Stimulated activated CD8-positive, alpha-beta memory T cell treated with anti-CD3 and anti-CD28 coated beads, Interleukin-4, amount 100 ng/mL, for 24 hours (primary cell): ENCODE data around the gene PITRM1.

Experiments used
- DNase-seq: peaks from one replicate; pipeline ENCODE4 v3.0.0-alpha.2; 2020; ENCODE audit warnings: low read depth

PITRM1 gene

DNA sequence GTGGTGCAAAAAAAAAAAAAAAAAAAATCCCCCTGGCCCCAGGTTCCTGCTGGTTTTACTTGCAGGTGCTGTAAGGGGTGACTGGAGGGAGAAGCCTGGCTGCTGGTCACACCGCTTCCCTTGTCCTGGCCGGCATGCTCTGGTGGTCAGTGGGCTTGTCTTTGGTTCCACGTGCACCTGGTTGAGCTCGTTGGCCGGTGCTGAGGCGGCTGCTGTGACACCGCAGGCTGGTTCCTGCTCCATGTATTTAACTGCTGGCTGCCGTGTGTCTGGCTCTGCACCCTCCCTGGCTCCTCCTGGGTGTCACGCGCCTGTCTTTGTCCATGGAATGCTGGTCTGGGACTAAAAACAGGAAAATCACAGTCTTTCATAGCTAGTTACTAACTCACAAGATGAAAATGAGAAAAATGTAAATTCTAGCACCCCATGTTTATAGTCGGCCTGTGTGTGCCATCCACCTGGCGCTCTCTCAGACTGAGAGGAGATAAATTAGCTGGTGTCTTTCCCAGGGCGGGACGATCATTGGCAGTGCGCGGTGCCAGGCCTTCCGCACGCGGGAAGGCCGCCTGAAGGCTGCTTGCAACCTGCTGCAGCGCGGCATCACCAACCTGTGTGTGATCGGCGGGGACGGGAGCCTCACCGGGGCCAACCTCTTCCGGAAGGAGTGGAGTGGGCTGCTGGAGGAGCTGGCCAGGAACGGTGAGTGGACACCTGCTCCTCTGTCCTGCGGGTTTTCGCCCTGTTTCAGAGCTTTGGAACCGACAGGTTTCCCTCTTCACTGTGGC, 71.5 kb downstream of the PITRM1 start:
- no peak for DNase-seq

DNA sequence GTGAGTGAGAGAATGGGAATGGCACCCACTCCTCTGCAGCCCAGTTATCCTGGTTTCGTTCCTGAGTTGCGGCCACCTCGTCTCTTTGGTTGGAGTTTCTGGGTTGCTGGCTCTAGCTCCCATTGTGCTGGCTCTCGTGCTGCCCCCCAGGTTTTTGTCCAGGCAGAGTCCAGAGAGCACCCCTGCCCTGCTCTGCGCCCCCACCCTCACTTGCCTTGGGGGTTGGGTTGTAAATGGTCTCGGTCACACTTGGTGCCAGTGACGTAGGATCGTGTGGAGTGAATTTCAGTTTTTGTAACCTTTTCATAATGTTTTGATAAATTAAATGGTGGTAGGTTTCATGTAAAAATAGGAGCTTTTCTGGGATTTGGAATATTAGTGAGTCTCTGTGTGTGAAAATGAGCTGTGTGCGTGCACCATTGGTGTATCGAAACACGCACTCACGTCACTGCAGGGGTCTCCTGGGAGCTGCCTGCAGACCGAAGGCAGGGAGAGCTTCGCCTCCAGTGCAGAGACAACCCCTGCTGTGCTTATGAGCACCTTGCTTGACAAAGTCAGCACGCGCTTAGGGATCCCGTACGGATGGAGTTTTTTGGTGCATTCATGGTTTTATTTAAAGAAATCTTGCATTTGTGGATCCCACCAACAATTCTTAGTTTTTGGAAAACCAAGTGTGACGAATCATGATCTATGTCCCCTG, 72.3 kb downstream of the PITRM1 start:
- no peak for DNase-seq

DNA sequence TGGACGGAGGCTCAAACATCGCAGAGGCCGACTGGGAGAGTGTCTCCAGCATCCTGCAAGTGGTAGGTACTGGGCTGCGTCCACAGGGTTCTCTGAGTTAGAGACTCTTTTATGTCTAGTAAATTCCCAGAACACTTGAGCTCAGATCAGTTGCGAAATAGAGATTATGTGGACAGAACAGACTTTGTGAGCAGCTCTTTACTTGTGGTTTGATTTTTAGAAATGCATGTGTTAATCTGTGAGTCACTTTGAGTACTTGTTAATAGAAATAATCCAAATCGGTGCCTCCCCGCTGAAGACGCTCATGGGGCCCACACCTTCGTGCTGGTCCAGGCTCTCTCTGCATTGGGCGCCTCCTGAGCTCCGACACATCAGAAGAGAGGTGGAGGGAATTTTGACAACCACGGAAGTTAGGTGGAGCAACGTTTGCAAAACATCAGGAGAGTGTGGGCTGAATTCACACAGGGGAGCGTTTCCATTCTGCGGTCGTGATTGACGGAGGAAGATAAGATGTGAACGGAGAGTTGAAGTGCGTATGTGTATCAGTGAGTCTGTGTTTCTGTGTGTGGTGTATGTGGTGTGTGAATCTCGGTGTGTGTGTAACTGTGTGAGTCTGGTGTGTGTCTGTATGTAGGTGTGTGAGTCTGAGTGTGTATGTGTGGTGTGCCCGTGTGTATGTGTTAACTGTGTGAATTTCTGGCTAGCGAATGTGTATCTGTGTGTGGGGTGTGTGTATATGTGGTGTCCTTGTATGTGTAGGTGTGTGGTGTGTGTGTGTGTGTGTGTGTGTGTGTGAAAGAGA, 73.1 kb downstream of the PITRM1 start:
- DNase-seq: no peak

DNA sequence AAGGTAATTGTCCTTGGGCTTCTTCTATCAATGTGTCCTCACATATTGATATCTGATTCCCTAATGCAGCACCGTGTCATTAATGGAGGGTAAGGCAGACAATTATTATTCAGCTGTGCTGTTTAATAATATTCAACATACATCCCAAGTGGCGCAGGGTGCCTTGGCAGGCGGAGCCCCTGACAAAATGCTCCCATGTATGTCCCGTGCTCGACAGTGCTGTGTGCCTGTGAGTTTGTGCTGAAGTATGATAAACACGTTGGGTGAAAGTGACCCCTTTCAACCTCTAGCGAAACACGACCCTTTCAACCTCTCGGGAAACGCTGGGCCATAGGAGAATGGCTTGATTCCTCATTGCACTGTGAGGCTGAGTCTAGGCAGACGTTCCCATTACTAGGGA, 73.9 kb downstream of the PITRM1 start:
- no peak for DNase-seq

DNA sequence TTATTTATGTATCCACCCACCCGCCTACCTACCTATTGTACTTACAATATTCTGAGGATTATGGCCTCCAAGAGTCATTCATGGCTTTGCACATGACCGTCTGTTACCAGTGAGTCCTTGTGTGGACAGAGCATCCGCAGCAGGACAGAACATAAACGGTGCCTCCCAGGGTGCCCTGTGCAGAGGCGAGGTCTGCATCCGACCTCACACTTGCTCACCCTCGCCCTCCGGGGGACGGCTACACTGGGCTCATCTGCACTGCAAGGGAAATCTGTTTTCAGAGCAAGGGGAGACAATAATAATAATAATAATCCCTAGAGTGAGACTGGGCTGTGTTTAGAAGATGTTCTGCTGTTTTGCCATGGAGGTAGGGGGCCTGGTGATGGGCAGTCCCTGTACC, 75.4 kb downstream of the PITRM1 start:
- DNase-seq: no peak

DNA sequence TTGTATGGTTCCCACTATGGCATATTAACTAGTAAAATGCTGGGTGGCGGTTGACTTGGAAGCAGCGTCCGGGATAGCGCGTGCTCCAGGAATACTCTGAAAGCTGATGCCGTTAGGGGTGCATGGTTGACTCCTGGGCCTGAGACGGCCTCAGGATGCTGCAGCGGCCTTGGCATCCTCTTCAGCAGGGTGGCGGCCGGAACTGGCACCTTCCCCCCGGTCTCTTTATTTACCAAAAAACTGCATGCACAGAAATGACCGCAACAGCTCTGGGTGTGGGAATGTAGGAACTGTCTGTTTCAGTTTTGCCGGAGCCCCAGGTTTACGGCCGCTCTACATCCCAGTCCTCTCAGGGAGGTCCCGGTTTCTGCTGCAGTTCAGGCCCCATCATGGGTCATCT, 76.4 kb downstream of the PITRM1 start:
- no peak for DNase-seq

DNA sequence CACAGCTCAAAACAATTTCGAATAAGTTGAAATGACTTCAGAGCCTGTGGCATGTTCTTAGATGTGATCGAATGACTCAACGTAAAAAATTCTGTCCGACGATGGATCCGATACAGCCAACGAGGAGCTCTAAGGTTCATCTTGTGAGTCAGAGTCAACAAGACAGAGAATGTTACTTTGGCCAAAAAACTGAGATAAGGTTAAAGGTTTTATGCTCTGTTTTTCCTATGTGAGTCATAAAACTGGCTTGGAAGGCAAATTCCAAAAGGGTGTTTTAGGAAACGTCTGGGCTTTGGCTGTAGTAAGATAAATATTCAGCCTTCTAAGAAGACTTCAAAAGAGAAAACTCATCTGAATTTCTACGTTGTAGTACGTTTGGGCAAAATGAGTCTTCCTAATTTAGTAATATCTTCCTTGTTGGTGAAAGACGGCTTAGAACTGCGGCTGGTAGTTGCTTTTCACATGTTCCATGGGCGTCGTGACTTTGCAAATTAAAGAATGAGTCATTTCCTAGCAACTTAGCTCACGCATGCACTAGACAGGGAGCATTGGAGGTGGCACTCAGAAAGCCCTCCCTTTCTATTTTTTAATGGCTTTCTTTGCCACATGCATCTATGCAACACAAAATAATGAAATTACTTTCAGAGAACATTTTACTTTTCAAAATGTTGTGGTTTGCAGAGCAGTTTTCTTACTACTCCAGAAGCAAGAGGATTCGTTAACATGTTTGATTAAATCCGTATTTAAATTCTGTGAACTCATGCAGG, 77.0 kb downstream of the PITRM1 start:
- peak; percentile 34 for DNase-seq

DNA sequence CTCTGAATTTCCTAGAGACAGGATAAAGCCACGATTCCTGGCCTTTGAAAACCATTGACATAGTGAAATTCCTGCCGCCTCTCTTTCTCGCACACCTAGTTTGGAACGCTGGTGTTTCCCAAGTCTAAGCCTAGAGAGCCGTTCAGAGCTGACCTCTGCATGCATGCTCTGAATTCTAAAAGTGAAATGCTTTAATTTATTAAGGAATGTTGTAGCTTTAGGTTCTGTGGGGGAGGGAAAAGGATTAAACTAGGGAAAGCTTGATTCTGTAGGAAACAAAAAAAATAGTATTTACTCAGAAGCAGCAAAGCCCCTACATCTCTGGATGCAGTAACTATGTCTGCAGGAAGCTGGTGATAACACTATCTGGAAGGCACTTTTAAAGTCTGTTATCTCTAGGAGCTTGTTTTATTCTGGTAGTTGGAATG, 78.0 kb downstream of the PITRM1 start:
- no peak for DNase-seq

DNA sequence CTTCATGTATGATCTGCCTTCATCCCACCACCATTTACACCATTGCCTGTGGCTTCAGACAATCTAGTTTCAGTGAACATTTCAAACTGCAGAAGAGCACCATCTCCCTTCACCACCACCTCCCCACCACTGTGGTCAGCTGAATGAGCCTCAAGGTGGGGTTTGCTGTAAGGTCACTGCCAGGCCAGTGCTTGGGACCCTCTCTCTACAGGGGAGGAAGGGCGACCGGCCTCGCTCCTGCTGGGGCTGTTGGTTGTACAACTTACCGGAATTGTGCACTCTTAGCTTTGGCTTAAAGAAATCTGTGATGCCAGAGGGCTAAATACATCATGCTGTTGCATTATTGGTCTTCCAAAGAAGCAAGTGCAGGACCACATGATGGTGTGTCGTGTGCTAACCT, 78.6 kb downstream of the PITRM1 start:
- DNase-seq: no peak

DNA sequence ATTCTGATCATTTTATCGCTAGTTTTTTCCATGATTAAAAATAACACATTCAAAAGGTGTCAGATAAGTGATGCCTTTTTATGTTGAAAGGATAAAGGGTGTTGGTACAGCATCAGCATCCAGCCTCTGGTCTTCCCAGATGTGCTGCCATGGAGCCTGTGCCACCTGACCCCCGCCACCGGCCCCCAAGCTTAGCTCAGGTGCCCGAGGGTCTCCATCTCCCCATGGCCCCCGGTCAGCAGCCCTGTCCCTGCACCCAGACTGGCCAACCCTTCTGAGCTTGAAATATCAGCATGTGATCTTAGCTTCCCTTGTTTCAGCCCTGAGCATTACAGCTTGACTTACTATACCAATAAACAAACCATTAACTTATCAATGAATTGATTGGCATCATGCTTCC, 80.7 kb downstream of the PITRM1 start:
- DNase-seq: no peak

DNA sequence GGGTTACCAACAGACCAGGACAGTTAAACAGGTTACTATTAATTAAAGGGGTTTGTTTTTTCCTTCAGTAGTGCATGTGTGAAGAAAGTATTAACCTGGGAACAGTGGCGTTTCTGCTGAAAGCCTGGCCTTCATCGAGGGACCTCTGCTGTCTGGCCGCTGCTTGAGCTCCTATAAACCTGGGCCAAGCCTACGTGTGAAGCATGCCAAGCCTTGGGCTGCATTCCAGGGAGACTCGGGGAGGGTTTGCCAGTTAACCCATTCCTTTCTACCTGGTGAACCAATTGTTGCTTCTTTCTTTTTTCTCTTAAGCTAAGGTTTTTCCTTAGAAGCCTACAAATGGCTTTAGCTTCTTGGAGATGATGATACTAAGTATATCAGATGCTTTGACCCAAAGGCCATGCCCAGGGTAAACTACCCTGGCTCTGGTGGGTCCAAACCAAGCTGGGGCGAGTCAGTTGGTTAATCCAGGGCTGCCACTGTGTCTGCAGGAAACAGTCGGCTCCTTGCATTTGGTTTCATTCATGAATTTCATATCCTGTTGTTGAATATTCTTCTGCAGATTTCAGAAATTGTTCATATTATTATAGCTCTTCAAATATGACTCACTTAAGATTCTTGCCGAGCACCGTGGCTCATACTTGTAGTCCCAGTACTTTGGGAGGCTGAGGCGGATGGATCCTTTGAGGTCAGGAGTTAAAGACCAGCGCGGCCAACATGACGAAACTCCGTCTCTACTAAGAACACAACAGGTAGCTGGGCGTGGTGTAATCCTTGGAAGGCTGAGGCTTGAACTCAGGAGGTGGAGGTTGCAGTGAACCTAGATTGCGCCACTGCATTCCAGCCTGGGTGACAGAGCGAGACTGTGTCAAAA, 81.4 kb downstream of the PITRM1 start:
- DNase-seq: no peak

DNA sequence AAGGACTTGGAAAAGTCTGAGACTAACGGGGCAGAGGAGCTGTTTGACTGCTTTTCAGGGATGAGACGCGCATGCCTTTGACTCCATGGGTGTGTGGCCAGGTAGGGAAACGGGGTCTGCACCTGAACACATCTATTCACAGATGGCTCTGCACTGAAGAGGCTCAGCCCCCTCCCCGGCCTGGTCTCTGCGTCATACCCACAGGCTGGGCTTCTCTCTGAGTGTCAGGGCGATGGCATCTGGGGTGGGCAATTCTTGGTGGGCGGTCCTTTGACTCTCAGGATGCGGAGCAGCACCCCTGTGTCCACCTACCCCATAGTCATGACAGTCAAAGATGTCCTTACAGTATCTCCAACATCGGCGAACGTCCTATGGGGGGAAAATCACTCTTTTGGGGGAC, 82.2 kb downstream of the PITRM1 start:
- no peak for DNase-seq
